DMS153 treated with DMSO at 0.1 percent for 48 hours (cell line): ENCODE measurements around the gene DNM3.
A peak's percentile ranks its signal among the peaks of the same experiment; 100 is the strongest.
"Not testable (repeated sequence)": the region's sequence is repeated elsewhere in the genome, so short reads cannot be mapped to it uniquely, and the experiment has no call there.

Source experiments
- DNase-seq: peaks from one replicate; lab custom pipeline; 2025; ENCODE audit not compliant: unreplicated experiment; lab: John Stamatoyannopoulos, UW

Gene DNM3

DNA sequence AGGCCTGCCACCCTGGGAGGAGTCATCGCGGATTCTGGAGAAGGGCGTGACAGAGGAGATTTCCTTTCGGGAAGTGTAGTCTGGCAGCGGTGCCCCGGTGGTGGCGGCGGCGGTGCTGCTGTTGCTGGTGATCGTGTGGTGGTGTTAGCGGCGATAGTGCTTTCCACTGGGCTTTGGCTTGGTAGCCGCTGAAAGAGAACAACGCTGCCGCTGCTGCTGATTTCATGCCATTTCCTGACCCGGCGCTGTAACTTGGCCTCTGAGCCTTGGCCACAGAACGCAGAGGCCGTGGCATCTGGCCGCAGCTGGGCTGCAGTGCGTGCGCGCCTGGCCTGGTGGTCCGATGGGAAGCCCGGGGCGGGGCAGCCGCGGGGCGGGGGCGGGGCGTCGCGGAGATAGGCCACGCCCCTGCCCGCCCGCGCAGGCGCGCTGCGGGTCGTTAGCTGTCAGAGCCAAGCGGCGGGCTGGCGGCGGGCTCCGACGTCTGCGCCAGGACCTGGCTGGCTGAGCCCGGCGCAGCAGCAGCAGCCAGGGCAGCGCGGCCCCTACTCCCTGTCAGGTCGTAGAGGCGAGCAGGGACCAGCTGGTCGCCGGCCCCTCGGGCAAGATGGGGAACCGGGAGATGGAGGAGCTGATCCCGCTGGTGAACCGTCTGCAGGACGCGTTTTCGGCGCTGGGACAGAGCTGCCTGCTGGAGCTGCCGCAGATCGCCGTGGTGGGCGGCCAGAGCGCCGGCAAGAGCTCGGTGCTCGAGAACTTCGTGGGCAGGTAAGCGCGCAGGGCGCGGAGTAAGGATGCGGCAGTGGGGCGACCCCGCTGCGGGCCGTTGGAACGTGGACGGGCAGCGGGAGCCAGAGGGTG lies at the start of gene DNM3:
TSS of gene DNM3 (plus strand) at position 449 of the 861 bp plus-strand sequence. CDS start at position 608, 159 bp downstream.
- DNase-seq, result peak; percentile 91

DNA sequence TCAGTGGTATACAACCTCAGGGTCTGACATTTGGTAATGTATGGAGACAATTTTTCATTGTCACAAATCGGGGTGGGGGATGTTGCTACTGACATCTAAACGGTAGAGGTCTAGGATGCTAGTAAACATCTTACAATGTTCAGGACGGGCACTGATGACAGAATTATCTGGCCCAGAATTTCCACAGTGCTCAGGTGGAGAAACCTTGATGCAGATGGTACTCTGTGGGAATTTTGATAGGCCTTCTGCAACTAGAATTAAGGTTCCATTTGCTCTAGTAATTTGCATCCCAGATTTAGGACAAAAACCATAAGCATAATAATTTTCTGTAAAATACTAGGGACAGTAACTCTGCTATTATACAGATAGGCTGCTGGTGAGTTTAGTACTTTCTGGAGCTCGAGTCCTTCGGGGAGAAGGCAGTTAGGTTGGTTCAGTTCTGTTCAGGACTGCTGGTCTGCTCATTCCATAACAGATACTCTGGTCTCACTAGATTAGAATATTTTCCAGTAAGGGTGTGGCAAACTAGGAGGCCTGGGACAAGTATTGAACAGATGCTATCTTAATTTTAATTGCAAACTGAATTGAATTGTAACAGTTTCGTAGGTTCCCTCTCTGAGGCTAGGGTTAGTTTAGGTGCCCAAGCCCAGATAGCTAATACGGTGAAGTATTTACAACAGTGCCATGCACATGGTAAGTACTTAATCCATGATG lies 48.5 kb upstream of the DNM3 start:
- no peak for DNase-seq

DNA sequence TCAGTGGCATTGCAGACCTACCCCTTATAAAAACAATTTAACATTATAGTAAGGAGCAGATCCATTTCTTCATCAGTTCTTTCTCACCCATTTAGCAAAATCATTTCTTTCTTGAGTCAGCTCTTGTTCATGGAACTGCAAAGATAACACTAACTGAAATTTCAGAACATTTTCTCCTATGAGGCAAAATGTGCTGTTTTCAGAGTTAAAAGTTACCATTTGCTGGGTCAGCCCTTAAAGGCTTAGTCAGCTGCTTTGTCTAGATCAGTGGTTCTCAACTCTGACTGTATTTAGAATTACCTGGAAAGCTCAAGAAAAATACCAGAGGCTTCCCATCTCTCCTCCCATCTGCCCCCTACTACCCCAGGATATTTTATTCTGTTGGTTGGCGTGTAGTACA lies 47.7 kb upstream of the DNM3 start:
- no peak for DNase-seq

DNA sequence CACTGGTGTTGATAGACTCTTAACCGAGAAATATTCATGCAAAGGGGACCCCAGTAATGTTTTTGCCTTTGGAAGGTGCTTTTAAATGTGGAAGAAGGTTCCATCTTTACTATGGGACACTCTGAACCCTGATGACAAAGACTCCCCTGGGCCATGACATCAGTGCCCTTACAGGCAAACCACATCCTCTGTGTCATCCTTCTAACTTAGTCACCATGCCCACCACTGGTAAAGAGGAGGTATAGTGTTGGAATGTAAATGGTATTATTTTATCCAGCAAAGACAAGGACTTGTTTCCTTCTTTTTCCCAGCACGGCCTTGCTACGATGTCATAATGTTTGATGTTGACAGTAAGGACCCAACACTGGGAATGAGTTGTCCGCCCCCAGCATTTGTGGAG lies 47.2 kb upstream of the DNM3 start:
- DNase-seq, result no peak

DNA sequence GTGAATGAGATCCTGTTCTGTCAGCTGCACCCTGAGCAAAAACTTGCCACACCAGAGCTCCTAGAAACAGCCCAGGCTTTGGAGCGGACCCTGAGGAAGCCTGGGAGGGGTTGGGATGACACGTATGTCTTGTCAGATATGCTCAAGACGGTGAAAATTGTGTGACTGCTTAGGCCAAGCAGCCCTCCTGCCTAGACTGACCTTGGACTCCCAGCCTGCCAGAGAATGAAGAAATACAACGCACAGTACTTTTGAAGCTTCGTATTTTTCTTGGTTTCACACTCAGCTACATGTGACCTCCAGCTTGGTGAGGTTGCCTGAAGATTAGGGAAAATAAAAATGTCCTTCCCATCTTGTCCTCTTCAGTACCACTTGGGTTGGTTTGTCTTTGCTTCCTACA lies 44.7 kb upstream of the DNM3 start:
- no peak for DNase-seq

DNA sequence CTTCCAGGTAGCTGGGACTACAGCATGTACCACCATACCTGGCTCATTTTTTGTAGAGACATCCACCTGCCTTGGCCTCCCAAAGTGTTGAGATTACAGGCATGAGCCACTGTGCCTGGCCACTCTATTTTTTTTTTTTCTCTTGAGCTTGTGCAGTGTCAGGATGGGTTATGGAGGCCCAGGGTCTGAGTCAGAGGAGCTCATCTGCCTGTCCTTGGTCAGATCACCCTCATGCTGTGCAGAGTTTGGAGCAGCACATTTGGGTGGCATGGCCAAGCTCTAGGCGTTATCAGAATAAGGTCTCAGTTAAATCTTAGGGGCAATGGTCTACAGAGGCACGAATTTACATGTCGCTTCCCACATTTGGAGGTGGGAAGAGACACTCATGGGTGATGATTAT lies 43.0 kb upstream of the DNM3 start:
- no peak for DNase-seq

DNA sequence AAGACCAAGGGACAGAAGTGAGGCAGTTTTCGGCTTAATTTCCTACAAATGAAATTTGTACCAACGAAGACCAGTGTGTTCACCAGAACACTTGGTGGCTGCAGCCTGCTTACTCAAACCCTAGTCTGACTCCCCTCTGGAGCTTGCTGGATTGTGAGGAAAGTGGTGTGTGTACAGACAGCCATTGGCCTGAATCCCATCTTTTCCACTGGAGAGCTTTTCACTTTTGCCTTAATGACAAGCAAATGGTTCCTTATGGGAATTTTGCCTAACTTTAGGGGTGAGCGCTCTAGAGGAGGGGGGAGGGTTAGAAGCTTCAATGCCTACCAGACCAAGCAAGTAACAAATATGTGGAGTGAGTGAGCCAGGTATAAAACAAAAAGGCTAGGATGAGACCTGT lies 42.5 kb upstream of the DNM3 start:
- no peak for DNase-seq

DNA sequence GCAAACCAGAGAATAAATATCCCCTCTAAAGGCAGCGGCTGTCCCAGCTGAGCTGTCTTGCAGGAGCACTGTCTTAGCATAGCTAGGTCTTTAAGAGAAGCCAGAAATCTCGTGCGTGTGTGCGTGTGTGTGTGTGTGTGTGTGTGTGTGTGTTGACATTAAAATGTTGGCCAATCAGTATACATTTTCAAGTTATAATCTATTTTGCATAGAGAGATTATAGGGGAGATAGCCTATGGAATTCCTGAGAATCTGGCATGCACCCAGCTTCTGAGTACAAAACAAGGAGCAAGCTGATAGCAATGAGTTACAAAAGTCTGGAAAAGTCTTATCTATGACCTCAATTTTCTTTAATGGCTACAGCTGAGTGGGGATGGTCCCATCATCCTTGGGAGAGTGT lies 42.1 kb upstream of the DNM3 start:
- no peak for DNase-seq

DNA sequence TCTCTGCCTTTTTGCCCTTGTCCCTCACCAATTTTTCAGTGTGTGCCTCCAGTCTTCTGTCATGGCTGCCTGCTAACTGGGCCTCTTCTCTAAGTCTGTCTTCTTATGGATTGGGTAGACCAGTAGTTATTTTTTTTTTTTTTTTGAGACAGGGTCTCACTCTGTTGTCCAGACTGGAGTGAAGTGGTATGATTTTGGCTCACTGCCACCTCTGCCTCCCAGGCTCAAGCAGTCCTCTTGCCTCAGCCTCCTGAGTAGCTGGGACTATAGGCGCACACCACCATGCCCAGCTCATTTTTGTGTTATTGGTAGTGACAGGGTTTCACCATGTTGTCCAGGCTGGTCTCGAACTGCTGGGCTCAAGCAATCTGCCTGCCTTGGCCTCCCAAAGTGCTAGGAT lies 41.6 kb upstream of the DNM3 start:
- DNase-seq, result not testable (repeated sequence)

DNA sequence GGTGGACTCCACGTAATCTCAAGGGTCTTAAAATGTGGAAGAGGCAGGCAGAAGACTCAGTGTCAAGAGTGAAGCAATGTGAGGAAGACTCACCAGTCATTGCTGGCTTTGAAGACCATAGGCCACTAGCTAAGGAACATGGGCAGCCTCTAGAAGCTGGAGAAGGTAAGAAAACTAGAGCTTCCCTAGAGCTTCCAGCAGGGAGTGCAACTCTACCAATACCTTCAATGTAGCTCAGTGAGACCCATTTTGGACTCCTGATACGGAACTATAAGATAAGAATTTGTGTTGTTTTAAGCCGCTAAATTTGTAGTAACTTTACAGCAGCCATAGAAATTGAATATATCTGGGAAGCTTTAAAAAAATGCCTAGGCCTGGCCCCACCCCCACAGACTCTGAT lies 41.0 kb upstream of the DNM3 start:
- no peak for DNase-seq

DNA sequence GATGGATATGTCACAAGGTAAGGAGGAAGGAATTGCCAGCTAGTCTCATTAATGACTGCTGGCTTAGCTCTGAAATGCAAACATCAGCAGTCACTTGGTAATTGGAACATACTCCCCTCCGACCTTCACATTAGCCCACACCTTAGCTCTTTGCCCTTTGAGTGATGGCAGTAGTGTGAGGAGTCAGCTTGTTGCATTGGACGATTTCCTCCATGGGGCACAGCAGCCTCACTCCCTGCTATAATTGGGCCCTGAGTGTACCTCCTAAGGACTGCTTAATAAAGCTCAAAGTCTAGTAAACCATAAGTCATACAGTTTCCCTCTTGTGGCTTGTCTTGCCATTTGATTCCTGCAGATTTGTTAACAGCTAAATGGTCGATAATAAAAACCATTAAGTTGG lies 40.4 kb upstream of the DNM3 start:
- no peak for DNase-seq

DNA sequence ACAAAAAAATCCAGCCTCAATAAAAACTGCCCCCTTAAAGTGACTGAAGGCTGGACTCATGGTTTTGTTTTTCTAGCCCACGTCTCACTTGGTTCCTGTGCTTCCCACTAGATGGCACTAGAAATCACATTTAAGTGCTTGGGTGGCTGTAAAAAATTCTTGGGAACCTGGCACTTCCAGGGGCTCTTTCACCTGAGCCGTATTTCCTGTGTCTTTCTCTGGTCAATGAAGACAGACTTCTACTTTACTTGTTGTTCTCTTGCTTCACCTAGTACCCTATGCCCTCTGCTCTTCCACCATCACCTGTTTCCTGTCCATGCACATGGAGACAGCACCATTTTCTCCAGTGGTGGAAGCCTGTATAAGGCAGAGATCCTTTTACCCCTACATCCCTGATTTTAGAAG lies 39.8 kb upstream of the DNM3 start:
- peak; percentile 53 for DNase-seq

DNA sequence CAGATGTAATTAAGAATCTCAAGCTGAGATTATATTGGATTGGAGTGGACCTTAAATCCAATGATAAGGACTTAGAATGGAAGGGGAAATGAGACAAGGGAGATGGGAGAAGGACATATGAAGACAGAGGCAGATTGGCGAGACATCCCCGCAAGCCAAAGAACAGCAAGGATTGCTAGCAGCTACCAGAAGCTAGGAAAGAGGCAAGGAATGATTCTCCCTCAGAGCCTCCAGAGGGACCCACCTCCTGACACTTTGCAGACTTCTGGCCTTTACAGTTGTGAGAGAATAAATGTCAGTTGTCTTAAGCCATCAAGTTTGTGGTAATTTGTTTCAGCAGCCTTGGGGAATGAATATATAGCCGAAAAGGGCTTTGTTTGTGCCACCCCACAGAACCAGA lies 39.1 kb upstream of the DNM3 start:
- DNase-seq, result no peak

DNA sequence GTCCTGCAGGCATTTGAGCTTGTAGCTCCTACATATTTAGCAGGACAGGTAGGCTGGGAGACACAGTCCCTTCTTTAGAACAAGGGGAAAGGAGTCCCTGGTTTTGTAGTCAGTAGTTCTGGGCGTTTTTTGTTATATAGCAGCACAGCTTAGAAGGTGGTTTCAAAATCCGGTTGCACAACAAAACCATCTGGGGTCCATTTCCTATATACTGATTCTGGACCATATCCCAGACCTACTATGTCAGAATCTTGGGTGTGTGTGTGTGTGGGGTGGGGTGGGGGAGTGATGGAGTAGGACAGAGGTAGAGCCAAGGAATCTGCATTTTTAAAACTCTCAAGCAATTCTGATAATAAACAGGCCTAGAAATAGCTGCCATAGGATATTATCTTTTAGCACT lies 38.3 kb upstream of the DNM3 start:
- DNase-seq, result no peak

DNA sequence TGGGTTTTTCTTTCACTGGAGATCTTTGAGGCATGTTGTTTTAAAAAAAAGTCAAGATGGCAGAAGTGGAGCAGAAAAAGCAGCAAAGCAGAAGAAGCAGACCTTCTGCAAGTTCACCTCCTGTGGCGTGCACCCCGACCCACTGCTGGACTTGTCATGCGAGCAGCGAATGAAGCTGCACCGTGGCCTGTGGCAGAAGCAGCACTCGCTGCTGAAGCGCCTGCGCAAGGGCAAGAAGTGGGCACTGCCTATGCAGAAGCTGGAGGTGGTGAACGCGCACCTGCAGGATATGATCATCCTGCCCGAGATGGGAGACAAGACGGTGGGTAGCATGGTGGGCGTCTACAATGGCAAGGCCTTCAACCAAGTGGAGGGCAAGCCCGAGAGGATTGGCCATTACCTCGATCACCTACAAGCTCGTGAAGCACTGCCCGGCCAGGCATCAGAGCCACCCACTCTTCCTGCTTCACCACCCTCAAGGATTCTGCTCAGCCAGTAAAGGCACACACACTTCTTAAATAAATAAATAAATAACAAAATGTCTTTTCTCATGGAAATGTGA lies 37.8 kb upstream of the DNM3 start:
- no peak for DNase-seq

DNA sequence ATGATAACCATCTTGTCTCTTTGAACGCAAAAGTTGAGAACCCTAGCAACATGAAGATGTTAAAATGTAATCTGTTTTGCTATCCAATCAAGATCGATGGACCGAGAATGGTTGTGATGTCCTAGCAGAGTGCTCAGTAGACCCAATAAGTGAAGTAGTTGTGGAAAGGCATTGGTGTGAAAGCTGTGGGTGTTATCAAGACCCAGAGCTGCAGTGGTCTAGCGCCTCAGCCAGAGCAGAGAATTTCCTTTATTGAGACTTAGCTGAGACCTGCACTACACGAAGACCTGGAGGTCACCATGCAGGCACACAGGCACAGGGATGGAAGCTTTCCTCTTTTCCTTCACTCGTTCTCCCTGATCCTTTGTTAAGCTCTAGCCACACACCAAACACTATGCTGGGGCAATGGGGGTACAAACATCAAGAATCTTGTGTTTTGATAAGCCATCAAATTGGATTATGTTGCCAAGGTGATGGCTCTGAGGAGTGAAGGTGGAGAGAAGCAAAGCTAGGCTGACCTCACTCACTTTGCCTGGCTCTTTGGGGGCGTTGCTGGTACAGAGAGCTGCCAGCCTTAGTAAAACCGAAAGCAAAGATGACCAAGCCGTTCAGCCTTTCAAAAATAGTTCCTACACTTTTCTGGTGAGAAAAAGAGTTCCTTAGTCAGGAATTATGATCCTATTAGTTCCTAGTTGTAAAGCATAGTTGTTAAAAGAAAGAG lies 35.7 kb upstream of the DNM3 start:
- DNase-seq, result no peak

DNA sequence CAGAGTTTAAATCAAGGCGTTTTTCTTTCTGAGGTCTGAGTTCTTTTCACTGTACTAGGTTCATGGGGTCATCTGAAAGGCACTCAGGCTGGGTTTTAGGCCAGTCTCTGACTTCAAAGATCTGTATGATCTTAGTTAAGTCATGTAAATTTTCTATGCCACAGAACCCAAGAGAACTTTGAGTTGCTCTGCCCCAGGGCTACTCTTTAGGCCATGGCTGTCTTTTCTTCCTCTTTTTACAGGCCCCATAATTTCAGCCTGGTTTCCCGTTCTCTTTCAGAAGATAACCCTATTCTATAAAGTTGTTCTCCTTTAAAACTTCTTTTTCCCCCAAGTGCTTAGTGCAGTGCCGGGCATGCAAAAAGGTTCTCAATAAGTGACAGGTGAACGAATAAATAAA lies 33.7 kb upstream of the DNM3 start:
- DNase-seq, result no peak

DNA sequence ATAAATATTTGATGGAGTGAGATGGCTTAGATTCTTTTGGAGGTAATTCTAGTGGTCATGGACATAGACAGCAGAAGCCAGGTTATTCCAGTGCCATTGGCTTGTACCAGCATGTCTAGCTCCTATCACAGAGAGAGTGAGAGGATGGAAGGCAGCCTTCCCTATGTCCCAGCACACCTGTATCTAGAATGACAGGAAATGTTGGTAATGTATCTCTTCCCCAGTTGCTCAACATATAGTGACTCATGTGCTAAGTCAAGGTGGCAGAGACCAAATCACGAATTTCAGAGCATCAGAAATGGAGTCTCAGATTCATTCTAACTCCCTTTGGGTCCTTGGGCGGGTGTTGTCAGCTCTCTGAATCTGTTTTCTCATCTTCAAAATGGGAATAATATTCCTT lies 31.5 kb upstream of the DNM3 start:
- no peak for DNase-seq

DNA sequence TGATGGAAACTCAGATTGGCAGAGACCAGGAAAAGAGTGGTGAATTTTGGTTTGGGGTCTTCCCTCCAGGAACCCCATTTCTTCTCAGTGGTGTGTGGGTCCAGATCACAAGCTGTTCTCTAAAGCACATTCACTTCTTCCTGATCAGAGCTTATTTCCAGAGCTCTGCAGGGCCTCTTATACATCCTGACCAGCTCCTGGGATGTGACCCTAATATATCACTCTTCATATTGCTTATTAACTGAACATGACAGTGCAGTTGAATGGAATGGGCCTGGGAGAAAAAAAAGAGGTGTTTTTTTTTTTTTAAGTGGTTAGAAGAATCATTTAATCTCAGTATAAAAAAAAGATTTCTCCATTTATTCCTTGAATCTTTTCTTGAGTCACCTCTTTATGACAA lies 29.6 kb upstream of the DNM3 start:
- DNase-seq, result no peak

DNA sequence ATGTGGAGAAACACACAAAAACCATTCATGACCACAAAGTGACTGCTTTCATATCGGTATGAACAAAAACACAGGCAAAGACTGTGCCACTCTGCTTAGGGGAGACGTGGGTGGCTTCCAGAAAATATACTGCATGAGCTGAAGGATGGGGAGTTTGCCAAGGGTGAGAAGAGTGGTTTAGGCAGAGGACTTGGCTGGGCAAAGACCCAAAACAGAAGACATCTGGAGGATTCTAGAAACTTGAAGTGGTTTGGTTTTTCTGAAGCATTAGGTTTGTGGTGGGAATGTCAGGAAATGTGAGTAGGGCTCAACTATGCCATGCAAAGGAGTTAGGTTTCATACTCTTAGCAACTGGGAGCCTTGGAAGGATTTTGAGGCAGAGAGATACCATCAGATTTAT lies 26.6 kb upstream of the DNM3 start:
- DNase-seq, result no peak

DNA sequence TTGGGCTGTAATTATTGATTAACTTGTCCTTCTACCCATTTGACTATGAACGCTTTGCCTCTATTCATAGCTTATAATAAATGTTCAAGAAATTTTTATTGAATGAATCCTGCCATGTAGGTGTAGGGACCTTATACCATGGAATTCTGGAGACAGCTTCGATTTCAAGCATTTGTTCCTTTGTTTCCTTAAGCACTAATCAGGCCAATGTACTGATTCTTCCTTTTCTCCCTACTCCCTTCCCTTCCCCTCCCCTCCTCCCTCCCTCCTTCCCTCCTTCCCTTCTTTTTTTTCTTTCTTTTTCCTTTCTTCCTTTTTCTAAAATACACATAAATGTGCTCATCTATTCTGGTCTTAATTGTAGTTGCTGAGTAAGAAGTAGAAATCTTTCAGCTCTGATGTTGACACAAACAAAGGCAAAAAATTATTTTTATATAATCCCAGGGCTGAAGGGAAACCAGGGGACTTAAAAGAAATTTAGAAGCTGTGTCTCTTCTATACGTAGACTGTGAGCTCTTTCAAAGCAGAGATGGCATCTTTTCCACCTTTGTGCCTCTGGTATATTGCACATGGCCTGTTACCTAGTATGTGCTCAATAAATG lies 24.9 kb upstream of the DNM3 start:
- DNase-seq, result no peak
